K562 (cell line): ENCODE results near the gene NGRN. TPM values are rescaled to one million over a fixed set of nuclear protein-coding genes. Genes with fewer than 3 reads are reported as not detected.

Experiments
- CBFB ChIP-seq: sonication (generic); formaldehyde crosslinking; IDR thresholded peaks from 2 replicates; pipeline ENCODE4 v1.4.0; 2020; ENCODE audit warnings: mild to moderate bottlenecking, missing genetic modification reagents
- CREB1 ChIP-seq, 2 experiments: sonication (generic) in 1 of 2; formaldehyde crosslinking in 1 of 2; IDR thresholded peaks; 2 replicates each; pipeline versions ENCODE4 v1.6.1 to v1.8.0; 2012 to 2022; ENCODE audit warnings: inconsistent platforms in 1 of 2, mild to moderate bottlenecking in 1 of 2, missing genetic modification reagents in 1 of 2, moderate library complexity in 1 of 2
- CXXC5 ChIP-seq: fragments of 250-450 bp; sonication (Bioruptor Pico); IDR thresholded peaks from 2 replicates; pipeline ENCODE4 v1.8.0; 2022; ENCODE audit warnings: inconsistent platforms, mild to moderate bottlenecking, moderate library complexity
- PRPF4 ChIP-seq: fragments of 200-400 bp; formaldehyde crosslinking; IDR thresholded peaks from one replicate; pipeline ENCODE4 v1.6.1; 2017; ENCODE audit warnings: low read length, low read depth, mild to moderate bottlenecking; ENCODE audit not compliant: insufficient read depth, poor library complexity, severe bottlenecking
- SIN3B ChIP-seq: fragments of 450-650 bp; IDR thresholded peaks from 2 replicates; pipeline ENCODE4 v1.6.1; 2017; ENCODE audit warnings: low read depth, mild to moderate bottlenecking, moderate library complexity
- polyA plus RNA-seq, 8 experiments: library from polyadenylated mRNA; depleted of rRNA in 4 of 8; stranded (reverse) in 5 of 8; unstranded in 3 of 8; fragments of >200 nt; fragmentation: Nextera tagmentation in 2 of 8; fragmentation: Illumina TruSeq in 1 of 8; extraction: Ambion mirVana in 2 of 8; extraction: Trizol in 1 of 8; gene quantifications; 2 replicates each; pipeline versions ENCODE4 v1.2.1 to v1.2.3, GENCODE V29; 2011 to 2014; ENCODE audit warnings: inconsistent platforms in 1 of 8, missing spikeins in 1 of 8
- total RNA-seq, 7 experiments: library from RNA; depleted of rRNA in 6 of 7; stranded (reverse); fragments of >200 nt in 6 of 7; fragmentation: Illumina TruSeq in 2 of 7; extraction: Trizol in 2 of 7; gene quantifications; 2 replicates each; pipeline versions ENCODE4 v1.2.1 to v1.2.3, GENCODE V29; 2011 to 2021; ENCODE audit warnings: low replicate concordance in 1 of 7
- TF ChIP-seq, protein P1 (sequence below): fragments of 200-600 bp; sonication (generic); IDR thresholded peaks from one replicate; pipeline ENCODE4 v1.6.1; 2012; ENCODE audit warnings: mild to moderate bottlenecking, low read depth, low read length, inconsistent platforms
- TF ChIP-seq, protein P2 (sequence below): fragments of 250-450 bp; sonication (Bioruptor Pico); IDR thresholded peaks from 2 replicates; pipeline ENCODE4 v1.4.0; 2020
- TF ChIP-seq, protein P3 (sequence below): sonication (generic); formaldehyde crosslinking; IDR thresholded peaks from 2 replicates; pipeline ENCODE4 v1.4.0; 2020; ENCODE audit warnings: mild to moderate bottlenecking, missing genetic modification reagents
- TF ChIP-seq, protein P4 (sequence below): fragments of 450-650 bp; IDR thresholded peaks from 2 replicates; pipeline ENCODE4 v1.6.1; 2017; ENCODE audit warnings: antibody characterized with exemption

NGRN gene
- total and polyA plus RNA-seq, 9 of the 15 experiments (the other 6 are each of a cell fraction or from before 2014, with no cell fraction given) = 14.0 to 73.4 (median 60.0) TPM

DNA sequence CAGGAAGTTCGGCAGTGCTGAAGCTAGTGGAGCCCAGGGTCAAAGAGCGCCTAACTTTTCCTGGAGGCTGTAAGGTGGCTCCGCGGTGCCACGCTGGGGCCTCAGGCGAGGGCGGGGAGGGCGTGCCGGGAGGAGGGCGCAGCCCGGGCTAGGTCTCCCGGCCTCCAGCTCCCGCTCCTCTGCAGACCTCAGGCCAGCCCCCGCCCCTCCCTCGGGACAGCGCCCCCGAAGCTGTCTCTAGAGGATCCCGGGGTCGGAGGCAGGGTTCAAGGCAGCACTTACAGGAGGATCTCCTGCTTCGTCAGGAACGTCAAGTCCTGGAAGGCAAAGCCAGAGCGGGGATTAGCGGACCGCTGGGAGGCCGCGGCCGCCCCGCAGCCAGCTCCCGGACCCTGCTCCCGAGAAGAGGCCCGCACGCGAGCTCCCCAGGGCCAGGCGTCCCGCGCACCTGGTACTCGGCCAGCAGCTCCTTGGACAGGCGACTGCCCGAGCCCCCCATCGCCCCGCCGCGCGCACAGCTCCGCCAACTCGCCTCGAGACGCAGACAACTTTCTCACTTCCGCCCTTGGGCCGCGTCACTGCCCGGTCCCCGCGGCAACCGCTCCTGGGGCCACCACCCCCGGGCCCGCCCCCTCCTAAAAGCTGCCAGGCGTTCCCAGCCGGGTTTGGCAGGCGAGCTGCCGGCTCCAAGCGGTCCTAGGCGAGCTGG is 31.9 kb upstream of the NGRN start, which contains the start of gene CIB1 (continued):
- 0 out of 2 replicates have a peak, but pooled peaks have one; percentile 11 for TF ChIP-seq CBFB
- TF ChIP-seq CREB1 (IDR thresholded peaks at IDR 0.05) = peak; percentile 79
- TF ChIP-seq CREB1 (CRISPR knock-in tag; IDR thresholded peaks at IDR 0.05) = peak; percentile 78
- TF ChIP-seq, protein P1, sequence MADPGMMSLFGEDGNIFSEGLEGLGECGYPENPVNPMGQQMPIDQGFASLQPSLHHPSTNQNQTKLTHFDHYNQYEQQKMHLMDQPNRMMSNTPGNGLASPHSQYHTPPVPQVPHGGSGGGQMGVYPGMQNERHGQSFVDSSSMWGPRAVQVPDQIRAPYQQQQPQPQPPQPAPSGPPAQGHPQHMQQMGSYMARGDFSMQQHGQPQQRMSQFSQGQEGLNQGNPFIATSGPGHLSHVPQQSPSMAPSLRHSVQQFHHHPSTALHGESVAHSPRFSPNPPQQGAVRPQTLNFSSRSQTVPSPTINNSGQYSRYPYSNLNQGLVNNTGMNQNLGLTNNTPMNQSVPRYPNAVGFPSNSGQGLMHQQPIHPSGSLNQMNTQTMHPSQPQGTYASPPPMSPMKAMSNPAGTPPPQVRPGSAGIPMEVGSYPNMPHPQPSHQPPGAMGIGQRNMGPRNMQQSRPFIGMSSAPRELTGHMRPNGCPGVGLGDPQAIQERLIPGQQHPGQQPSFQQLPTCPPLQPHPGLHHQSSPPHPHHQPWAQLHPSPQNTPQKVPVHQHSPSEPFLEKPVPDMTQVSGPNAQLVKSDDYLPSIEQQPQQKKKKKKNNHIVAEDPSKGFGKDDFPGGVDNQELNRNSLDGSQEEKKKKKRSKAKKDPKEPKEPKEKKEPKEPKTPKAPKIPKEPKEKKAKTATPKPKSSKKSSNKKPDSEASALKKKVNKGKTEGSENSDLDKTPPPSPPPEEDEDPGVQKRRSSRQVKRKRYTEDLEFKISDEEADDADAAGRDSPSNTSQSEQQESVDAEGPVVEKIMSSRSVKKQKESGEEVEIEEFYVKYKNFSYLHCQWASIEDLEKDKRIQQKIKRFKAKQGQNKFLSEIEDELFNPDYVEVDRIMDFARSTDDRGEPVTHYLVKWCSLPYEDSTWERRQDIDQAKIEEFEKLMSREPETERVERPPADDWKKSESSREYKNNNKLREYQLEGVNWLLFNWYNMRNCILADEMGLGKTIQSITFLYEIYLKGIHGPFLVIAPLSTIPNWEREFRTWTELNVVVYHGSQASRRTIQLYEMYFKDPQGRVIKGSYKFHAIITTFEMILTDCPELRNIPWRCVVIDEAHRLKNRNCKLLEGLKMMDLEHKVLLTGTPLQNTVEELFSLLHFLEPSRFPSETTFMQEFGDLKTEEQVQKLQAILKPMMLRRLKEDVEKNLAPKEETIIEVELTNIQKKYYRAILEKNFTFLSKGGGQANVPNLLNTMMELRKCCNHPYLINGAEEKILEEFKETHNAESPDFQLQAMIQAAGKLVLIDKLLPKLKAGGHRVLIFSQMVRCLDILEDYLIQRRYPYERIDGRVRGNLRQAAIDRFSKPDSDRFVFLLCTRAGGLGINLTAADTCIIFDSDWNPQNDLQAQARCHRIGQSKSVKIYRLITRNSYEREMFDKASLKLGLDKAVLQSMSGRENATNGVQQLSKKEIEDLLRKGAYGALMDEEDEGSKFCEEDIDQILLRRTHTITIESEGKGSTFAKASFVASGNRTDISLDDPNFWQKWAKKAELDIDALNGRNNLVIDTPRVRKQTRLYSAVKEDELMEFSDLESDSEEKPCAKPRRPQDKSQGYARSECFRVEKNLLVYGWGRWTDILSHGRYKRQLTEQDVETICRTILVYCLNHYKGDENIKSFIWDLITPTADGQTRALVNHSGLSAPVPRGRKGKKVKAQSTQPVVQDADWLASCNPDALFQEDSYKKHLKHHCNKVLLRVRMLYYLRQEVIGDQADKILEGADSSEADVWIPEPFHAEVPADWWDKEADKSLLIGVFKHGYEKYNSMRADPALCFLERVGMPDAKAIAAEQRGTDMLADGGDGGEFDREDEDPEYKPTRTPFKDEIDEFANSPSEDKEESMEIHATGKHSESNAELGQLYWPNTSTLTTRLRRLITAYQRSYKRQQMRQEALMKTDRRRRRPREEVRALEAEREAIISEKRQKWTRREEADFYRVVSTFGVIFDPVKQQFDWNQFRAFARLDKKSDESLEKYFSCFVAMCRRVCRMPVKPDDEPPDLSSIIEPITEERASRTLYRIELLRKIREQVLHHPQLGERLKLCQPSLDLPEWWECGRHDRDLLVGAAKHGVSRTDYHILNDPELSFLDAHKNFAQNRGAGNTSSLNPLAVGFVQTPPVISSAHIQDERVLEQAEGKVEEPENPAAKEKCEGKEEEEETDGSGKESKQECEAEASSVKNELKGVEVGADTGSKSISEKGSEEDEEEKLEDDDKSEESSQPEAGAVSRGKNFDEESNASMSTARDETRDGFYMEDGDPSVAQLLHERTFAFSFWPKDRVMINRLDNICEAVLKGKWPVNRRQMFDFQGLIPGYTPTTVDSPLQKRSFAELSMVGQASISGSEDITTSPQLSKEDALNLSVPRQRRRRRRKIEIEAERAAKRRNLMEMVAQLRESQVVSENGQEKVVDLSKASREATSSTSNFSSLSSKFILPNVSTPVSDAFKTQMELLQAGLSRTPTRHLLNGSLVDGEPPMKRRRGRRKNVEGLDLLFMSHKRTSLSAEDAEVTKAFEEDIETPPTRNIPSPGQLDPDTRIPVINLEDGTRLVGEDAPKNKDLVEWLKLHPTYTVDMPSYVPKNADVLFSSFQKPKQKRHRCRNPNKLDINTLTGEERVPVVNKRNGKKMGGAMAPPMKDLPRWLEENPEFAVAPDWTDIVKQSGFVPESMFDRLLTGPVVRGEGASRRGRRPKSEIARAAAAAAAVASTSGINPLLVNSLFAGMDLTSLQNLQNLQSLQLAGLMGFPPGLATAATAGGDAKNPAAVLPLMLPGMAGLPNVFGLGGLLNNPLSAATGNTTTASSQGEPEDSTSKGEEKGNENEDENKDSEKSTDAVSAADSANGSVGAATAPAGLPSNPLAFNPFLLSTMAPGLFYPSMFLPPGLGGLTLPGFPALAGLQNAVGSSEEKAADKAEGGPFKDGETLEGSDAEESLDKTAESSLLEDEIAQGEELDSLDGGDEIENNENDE = no peak
- TF ChIP-seq, protein P2, sequence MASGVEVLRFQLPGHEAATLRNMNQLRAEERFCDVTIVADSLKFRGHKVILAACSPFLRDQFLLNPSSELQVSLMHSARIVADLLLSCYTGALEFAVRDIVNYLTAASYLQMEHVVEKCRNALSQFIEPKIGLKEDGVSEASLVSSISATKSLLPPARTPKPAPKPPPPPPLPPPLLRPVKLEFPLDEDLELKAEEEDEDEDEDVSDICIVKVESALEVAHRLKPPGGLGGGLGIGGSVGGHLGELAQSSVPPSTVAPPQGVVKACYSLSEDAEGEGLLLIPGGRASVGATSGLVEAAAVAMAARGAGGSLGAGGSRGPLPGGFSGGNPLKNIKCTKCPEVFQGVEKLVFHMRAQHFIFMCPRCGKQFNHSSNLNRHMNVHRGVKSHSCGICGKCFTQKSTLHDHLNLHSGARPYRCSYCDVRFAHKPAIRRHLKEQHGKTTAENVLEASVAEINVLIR (CRISPR knock-in tag) = peak; percentile 36; the same call in 1 of the 2 replicates
- TF ChIP-seq, protein P3, sequence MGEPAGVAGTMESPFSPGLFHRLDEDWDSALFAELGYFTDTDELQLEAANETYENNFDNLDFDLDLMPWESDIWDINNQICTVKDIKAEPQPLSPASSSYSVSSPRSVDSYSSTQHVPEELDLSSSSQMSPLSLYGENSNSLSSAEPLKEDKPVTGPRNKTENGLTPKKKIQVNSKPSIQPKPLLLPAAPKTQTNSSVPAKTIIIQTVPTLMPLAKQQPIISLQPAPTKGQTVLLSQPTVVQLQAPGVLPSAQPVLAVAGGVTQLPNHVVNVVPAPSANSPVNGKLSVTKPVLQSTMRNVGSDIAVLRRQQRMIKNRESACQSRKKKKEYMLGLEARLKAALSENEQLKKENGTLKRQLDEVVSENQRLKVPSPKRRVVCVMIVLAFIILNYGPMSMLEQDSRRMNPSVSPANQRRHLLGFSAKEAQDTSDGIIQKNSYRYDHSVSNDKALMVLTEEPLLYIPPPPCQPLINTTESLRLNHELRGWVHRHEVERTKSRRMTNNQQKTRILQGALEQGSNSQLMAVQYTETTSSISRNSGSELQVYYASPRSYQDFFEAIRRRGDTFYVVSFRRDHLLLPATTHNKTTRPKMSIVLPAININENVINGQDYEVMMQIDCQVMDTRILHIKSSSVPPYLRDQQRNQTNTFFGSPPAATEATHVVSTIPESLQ (CRISPR knock-in tag) = peak; percentile 56; the same call in 1 of the 2 replicates
- peak; percentile 44 for TF ChIP-seq PRPF4
- peak; percentile 74; the same call in 1 of the 2 replicates for TF ChIP-seq CXXC5
- TF ChIP-seq SIN3B = peak; percentile 53; the same call in 1 of the 2 replicates
- TF ChIP-seq, protein P4, sequence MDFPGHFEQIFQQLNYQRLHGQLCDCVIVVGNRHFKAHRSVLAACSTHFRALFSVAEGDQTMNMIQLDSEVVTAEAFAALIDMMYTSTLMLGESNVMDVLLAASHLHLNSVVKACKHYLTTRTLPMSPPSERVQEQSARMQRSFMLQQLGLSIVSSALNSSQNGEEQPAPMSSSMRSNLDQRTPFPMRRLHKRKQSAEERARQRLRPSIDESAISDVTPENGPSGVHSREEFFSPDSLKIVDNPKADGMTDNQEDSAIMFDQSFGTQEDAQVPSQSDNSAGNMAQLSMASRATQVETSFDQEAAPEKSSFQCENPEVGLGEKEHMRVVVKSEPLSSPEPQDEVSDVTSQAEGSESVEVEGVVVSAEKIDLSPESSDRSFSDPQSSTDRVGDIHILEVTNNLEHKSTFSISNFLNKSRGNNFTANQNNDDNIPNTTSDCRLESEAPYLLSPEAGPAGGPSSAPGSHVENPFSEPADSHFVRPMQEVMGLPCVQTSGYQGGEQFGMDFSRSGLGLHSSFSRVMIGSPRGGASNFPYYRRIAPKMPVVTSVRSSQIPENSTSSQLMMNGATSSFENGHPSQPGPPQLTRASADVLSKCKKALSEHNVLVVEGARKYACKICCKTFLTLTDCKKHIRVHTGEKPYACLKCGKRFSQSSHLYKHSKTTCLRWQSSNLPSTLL = peak; percentile 93
